T-helper 9 cell (primary cell): ENCODE results near the gene FUT6.
"Not testable (repeated sequence)": the region's sequence is repeated elsewhere in the genome, so short reads cannot be mapped to it uniquely, and the experiment has no call there.

ENCODE experiments used
- DNase-seq: peaks from one replicate; pipeline ENCODE4 v3.0.0-alpha.2; 2020
- total RNA-seq, 2 donors: gene quantifications; one replicate each; lab custom pipeline; 2026; lab: John Stamatoyannopoulos, UW

The FUT6 gene
- total RNA-seq: 0 to 0.07 reads per million in 2 donors

- DNase-seq: no peak
These were observed at the start of gene FUT6 for GRCh38 chr19:5839065-5840017. TSS of gene FUT6 (minus strand) at chr19:5839702. CDS start at chr19:5832567, 7,135 bp downstream.

GRCh38 chr19:5884065-5884811 is 44.7 kb upstream of the FUT6 start:
- not testable (repeated sequence) for DNase-seq

GRCh38 chr19:5883157-5883873 is 43.8 kb upstream of the FUT6 start:
- not testable (repeated sequence) for DNase-seq

- DNase-seq: no peak
These were observed 43.0 kb upstream of the FUT6 start for GRCh38 chr19:5882421-5882968.

- no peak for DNase-seq
These were observed 42.2 kb upstream of the FUT6 start for GRCh38 chr19:5881543-5882299.

- no peak for DNase-seq
These were observed 41.1 kb upstream of the FUT6 start for GRCh38 chr19:5880604-5881078.

- no peak for DNase-seq
These were observed 40.7 kb upstream of the FUT6 start for GRCh38 chr19:5880196-5880595.

- no peak for DNase-seq
These were observed 38.4 kb upstream of the FUT6 start for GRCh38 chr19:5877882-5878281.

- DNase-seq: no peak
These were observed 37.9 kb upstream of the FUT6 start for GRCh38 chr19:5877427-5877826.

GRCh38 chr19:5874496-5874895 is 35.0 kb upstream of the FUT6 start:
- DNase-seq: not testable (repeated sequence)

GRCh38 chr19:5873617-5874199 is 34.2 kb upstream of the FUT6 start:
- no peak for DNase-seq

- DNase-seq: no peak
These were observed 31.5 kb upstream of the FUT6 start for GRCh38 chr19:5870986-5871394.

GRCh38 chr19:5867201-5868136 is 28.0 kb upstream of the FUT6 start:
- DNase-seq: no peak

GRCh38 chr19:5865772-5866171 is 26.3 kb upstream of the FUT6 start:
- no peak for DNase-seq

- no peak for DNase-seq
These were observed 25.4 kb upstream of the FUT6 start for GRCh38 chr19:5864725-5865486.

- no peak for DNase-seq
These were observed 24.7 kb upstream of the FUT6 start for GRCh38 chr19:5864013-5864720.

GRCh38 chr19:5863030-5863665 is 23.6 kb upstream of the FUT6 start:
- no peak for DNase-seq
